ENCODE results near the gene HOXD4.

HOXD4 gene

DNA sequence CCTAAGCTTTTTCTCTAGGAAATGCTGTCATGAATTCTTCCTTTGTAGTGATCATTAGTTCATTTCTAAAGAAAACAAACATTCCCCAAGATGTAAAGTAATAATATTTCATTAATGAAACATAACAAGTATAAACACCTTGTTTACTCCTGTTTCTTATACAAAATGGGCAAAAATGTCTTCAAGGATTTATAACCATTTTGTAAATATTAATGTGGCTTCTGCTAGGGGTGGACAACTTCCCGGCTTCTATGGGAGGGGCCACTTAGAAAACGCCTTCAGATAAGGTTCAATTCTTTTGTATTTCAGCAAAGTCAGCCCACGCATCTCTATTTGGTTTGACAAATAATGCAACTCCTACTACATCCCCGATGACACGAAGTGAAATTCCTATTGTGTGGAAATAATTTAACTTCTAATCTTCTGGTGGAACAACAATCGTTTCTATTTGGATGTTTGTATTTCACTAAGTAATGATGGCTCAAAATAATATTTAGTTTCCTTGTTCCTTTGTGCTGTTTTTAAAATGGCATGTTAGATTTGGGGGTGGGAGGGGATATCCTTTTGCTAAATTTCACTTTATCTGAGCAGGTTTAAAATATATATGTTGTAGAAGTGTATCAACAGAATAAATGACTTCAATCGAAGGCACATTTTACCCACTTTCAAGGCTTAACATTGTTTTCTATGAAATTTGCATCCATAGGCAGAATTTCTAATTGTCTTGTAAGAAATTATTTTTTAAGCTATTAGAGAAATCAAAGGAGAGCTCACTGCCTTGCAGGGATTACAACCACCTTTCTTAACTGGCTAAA is 22.4 kb downstream of the HOXD4 start:
- DNase-seq, result no peak

DNA sequence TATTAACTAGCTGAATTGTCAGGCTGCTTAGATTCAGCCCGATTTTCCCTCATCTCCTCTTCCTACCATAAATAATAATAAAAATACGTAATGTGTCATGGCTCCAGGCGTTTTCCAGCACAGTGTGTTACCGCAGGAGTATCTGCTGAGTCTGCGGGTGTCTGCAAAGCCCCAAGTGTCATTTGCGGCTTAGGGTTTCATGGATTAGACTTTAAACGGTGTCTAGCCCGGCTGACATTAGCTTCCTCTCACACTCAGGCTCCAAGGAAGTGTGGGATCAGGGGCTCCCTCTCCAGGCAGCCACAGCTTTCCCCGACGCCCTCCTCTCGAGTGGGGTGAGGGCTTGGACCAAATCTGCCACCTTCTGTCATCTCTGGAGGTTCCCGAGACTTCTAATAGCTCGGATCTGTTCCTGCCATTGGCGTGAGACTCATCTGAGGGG is 23.1 kb downstream of the HOXD4 start:
- DNase-seq, result no peak

DNA sequence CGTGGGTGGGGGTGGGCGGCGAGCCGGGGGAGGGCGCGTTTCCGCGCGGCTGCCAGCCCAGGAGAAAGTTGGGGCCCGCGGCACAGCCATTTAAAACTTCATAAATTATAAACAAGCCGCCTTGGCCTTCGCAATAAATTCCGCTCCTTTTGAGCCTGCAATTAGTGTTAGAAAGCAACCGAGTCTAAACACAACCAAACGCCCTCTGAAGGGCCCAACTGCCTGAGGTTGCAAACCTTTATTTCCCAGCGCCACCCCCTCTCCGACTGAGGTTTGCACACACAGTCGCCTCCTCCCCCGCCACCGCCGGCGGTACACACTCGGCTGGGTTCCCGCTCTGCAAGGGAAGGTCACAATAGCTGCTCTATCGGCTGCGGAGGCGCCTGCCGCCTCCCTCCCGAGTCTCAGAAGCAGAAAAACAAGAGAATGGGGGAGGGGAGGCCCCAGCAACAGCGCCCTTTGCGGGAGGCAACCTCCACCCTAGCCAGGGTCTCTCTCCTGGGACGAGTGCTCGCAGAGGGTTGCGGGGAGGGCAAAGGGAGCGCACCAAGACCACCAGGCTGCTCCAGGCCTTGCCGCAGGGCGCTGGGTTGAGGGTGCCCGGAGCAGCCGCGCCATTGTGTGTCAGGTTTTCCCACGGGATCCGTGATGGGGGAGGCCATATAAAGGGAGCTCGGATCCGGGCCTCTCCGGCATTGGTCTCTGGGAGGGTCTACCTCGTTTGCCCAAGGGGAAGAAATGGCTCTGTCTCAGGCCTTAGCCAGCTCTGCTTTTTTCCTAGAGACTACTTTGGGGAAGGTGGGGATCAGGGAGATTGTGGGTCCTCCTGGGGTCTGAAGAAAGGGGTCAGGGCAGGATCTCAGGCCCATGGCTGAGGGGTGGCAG is 23.7 kb downstream of the HOXD4 start:
- peak; percentile 90 for DNase-seq

DNA sequence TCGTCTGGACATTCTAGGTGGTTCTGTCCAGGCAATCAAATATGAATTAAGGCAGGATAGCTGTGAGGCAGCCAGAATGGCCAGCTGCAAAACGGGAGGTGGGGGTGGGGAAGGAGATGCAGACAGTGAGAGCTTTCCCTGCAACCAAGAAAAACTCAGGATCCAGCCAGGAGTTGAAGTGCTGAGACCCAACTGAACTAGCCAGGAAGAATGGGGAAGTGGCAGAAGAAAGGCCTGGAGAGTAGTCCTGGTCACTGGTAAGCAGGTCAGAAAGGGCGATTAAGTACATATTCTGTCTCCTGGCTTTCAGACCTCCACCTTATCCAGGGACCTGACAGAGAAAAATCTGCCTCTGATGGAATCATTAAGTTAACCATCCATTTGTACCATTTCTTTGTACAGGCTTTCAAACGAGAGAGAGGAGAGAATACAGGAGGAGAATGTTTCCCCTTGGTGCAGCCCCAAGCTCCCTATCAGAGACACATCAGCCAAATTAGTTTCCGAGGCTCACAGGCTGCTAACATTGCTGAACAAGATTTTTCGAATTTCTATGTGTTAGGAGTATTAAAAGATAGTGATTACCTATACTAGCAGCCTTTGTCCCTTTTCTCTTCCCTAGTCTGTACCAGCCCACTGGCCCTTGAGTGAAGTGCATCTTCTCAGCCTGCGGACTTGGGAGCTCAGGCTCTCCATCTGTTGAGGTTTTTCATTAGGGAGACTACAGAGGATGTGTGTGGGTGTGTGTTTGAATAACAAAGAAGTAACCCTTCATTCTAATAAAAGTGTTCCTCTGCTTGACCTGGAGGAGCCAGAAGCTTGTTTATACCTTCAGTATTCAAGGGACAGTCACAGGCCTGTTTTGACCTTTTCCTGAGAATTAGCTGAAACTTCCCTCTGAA is 24.6 kb downstream of the HOXD4 start:
- DNase-seq, result no peak

DNA sequence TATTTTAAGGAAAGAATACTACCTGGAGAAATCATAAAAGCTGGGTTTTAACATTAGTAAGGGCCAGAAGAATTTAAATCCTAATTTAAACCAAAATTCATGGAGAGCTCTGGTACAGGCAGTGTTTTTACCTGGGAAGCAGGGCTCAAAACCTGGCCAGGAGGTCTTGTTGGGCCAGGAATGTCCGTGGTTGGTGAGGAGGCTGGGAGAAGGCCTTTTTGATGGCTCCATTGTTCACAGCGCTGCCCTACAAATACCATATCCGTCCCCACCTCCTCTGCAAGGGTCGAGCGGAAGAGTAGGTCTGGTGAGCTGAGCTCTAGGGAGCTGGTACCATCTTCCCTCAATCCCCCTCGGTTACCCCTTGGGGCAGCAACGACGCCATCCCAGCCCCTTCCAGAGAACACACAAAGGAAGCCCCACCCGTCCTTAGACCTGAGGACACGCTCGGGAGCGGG is 26.3 kb downstream of the HOXD4 start:
- DNase-seq, result no peak

DNA sequence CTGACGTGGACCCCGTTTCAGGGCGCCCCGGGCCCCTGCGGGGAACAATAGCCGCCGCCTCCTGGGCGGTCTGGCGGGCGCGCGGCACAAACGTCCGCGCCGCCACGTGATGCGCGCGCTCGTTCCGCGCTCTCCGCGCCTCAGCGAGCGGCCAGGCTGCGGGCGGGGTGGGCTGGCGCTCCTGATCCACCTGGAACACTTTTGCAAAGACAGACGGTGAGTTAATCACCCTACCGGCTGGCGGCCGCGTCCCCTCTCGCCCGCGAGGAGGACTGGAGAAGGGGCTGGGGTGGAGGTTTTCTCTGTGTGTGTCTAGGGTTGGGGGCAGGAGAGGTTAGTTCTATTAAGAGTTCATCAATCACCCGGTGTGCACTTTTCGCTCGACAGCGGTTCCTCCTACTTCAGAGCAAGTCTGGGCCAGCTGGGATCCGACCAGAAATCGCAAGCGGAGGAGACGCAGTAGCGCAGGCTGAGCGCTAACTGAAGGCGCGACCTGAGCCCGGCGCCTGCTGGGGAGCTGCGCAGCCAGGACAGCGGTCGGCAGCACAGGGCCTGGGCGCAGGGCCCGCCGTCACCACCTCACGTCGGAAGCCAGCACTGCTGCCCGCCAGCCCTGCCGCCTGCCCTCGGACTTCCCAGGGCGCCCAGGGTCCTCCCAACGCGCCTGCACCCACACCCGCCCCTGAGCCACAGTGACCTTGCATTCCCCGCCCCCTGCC is 26.8 kb downstream of the HOXD4 start:
- peak; percentile 80 for DNase-seq

DNA sequence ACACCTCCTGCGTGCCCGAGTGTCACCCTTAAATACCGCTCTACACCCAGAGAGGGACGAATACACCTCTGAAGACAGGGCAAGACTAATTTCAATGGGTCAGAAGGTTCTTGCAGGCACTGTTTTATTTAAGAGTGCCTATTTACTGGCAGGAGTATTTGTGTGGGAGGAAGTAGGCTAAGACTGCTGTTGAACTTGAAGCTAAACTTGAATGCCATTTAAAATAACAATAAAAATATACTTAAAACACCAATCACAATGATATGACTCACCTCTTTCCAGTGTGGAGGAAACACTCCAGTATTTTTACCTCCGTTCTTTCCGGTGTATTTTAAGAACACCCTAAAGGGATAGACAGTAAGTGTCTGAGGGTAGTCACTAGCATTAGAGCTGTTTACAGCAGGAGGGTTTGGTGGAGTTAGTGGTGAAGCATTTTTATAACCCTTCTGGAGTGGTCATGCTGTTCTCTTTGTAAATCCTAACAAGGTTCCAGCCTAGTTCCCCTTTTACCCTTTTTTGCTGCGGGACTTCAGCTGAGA is 27.5 kb downstream of the HOXD4 start:
- no peak for DNase-seq

DNA sequence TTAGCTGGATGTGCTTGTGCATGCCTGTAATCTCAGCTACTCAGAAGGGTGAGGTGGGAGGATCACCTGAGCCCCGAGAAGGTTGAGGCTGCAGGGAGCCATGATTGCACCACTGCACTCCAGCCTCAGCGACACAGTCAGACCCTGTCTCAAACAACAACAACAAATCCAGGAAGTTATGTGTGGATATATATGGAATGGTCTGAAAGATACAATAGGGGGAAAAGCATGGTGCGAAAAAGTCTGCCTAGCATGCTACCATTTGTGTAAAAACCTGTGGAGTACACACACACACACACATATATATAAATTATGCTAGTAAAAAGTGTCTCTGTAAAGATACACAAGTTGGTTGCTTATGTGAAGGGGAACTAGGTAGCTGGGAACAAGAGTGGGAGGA is 30.2 kb downstream of the HOXD4 start:
- no peak for DNase-seq

DNA sequence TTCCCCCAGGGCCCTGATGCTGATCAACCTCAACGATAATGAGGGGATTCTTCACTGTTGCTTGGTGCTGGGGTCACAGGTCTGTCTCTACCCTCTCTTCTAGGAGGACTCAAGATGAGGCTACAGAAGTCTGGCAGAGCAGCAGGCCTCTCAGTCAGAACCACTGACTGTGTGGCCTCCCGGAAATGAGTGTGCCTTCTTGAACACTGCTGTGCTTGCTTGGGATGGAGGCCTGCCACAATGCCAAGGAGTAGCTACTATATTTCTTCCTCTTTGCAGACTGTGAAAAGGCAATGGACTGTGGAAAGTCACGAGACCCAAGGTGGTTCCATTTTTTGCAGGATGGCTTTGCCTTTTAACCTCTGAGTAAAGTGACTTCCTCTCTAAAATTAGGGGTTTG is 31.3 kb downstream of the HOXD4 start:
- no peak for DNase-seq

DNA sequence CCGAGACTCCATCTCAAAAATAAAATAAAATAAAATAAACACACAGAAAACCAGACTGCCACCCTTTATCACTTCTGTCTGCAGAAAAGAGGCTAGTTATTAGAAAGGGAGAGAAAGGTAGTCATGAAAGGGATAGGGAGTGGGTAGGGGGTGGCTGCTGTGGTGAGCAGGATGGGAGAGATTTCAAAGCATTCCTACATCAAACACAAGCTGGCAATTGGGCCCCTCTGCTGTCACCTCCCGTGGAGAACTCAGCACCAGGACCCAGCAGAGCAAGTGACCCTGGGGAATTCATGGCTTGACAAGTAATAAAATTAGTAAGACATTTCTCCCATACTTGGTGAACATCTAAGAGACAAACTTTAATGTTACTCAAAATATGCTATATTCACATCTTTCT is 33.4 kb downstream of the HOXD4 start:
- DNase-seq, result no peak

DNA sequence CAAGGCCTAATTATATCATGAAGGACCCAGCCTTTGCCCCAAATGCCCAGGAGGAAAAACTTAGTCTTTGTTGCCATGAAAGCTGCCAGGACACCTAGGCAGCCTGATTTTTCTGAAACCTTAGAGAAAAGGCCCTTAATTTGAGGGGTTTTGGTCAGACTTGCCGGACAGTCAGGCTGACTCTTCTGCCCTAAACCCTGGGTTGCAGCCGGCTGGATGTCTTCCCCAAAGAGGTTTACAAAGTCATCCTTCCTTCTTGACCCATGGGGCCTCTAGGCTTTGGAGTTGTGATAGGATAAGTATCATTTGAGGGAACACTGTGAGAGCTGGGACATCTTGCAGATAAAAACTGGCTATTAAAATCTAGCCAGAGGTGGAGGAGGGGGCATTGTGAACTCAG is 34.7 kb downstream of the HOXD4 start:
- no peak for DNase-seq

DNA sequence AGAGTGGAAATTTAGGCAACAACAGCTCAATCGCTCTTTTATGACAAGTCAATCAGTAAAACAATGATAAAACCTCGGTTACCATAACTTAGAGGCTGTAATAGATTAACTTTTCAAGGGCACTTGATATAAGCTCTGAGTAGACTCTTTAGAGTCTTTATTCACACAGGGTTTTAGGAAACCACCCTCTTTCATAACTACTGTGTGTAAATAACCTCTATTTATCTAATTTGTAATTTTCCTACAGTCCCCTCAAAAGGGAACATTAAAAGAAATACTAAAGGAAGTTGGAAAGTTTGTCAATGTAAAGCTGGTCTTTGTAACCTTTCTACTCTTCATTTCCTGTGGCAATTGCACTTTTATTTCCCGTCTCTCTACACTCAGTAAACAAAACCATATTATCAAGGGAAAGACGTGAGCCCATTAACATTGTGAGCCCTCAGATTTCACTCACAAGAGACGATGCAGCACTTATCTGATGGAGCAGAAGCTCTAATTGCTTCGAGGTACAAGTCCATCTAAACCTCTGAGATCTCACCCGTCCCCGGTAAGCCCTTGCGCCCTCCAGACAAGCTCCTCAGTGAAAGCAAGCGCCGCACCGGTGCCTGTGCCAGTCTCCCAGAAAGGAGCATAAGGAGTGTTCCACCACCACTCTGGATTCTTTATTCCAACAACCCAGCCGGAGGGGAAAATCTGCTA is 36.0 kb downstream of the HOXD4 start:
- peak; percentile 15 for DNase-seq

DNA sequence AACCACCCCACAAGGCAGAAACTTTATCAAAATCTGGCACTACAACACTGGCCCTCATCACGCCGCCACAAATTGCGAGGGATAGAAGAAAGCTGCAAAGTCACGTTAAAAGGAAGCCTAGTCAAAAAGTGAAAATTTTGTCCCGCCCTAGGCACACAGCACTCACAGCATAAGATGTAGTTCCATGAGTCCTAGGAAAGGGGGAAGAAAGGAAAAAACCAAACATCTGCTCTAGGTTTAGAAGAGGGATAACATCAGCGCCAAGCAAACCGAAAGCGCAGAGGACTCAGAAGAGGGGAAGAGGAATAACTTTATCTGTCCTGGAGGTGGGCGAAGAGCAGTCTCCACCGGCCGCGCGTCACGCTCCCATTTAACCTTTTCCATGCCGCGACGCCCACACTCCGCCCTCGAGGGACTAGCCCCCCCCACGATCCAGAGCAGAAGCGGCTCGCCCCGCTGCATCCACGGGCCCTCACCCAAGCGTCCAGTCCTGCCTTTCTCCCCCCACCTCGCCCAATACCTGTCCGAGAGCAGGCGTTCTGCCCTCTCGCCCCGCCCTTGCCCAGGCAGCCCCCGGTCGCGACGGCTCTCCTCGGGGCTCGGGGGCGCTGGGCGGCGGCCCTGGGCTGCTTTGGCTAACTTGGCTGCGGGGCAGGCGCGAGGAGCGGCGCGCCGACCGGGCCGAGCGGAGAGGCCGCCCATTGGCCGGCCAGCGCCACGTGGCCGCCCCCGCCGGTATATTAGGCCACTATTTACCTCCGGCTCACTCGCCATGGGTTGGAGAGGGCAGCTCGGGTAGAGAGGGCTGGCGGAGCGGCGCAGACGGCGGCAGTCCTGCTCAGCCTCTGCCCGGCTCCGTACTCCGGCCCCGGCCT is 36.8 kb downstream of the HOXD4 start, which contains the start of gene HOXD1:
Gene HOXD1 (plus strand): TSS at position 770 of the 875 bp plus-strand sequence. CDS start 134 bp downstream, outside the sequence.
- peak; percentile 79 for DNase-seq

DNA sequence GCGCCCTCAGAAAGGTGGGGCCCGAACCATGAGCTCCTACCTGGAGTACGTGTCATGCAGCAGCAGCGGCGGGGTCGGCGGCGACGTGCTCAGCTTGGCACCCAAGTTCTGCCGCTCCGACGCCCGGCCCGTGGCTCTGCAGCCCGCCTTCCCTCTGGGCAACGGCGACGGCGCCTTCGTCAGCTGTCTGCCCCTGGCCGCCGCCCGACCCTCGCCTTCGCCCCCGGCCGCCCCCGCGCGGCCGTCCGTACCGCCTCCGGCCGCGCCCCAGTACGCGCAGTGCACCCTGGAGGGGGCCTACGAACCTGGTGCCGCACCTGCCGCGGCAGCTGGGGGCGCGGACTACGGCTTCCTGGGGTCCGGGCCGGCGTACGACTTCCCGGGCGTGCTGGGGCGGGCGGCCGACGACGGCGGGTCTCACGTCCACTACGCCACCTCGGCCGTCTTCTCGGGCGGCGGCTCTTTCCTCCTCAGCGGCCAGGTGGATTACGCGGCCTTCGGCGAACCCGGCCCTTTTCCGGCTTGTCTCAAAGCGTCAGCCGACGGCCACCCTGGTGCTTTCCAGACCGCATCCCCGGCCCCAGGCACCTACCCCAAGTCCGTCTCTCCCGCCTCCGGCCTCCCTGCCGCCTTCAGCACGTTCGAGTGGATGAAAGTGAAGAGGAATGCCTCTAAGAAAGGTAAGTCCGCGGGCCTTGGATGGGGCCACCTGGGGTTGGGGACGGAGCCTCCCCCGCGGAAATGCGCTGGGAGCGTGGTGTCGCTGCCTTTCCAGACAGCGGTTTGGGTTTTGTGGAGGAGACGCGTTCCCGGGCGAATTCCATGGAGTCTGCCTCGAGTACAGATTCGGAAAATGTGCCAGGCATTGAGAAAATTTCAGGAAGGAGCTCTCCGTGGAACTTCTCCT is 37.7 kb downstream of the HOXD4 start:
- DNase-seq, result no peak

DNA sequence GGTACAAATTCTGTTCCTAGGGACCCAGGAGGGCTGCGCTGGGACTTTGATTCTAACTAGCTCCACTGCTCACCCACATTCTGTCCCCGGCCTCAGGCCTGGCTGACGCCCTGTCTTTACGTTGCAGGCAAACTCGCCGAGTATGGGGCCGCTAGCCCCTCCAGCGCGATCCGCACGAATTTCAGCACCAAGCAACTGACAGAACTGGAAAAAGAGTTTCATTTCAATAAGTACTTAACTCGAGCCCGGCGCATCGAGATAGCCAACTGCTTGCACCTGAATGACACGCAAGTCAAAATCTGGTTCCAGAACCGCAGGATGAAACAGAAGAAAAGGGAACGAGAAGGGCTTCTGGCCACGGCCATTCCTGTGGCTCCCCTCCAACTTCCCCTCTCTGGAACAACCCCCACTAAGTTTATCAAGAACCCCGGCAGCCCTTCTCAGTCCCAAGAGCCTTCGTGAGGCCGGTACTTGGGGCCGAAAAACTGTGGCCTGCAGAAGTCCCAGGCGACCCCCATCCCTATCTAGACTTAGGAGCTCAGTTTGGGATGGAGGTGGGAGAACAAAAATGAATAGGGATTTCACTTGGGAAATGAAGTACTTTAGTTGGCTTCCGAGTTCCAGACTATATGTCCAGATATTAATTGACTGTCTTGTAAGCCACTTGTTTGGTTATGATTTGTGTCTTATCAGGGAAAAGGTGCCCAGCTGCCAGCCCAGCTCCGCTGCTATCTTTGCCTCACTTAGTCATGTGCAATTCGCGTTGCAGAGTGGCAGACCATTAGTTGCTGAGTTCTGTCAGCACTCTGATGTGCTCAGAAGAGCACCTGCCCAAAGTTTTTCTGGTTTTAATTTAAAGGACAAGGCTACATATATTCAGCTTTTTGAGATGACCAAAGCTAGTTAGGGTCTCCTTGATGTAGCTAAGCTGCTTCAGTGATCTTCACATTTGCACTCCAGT is 38.6 kb downstream of the HOXD4 start:
- DNase-seq, result no peak

DNA sequence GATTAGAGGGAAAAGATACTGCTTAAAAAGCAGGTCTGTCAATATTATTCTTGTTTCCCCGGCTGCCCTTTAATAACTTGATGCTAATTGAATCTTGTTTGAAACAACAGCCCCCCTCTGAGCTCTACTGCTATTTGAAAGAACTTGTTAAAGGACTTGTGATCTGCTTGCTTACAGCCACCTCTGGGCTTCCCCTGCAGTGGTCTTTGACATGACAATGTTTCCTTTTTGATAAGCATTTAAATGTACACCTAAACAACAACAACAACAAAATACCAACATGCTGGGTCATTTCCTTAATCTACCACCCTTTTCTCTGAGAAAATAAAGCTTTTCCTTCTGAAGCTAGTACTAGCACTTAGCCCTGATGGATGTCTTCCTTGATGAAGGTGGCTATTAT is 41.0 kb downstream of the HOXD4 start:
- DNase-seq, result no peak

DNA sequence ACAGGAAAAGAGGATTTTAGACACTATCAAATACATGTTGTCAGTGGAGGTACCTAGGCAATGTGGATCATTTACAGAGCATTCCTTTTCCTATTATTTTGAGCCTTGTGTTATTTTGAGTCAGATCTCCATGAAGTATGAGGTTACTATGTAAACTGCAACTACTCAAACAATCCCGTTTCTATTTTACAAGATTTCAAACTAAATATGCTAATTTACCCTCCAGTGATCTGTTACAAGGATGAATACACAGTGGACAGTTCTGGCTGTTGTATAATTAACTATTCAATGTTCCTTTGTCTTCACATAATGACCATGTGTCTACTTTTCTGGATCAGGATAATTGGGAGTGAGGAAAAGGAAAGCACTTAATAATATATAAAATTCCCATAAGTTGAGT is 41.7 kb downstream of the HOXD4 start:
- no peak for DNase-seq

DNA sequence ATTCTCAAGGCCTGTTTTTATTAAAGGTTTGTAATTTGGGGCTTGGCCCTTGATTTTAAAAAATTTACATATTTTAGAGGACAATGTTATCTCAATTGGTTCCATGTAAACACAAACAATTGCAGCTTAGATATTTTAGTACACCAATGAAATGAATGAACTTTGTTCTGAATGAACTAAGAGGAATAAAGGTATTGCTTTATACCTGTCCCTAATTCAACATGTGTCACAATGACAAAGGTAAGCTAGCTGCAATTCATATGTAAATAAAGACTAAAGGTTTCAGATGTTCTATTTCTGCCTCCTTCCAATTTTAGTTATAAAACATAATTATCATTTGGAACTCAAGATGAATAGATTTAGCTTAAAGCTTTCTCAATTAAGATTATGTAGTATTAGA is 48.6 kb downstream of the HOXD4 start:
- no peak for DNase-seq

Data from NCI-H1105 (cell line).